ENCODE results near the gene SGMS1. TPM values are rescaled to one million over a fixed set of nuclear protein-coding genes. Genes with fewer than 3 reads are reported as not detected.

The SGMS1 gene
- total RNA-seq, 1 experiment from 2014 or later: 24.7 TPM

GRCh38 chr10:50607356-50607925 lies 16.3 kb downstream of the SGMS1 start:
- ChIA-PET POLR2A (interaction anchor here (0.7 to 6.8 kb wide), 4 partner anchors 15 to 104 kb away, joined by 3 to 167 read pairs (median 4); partner anchors contain the start of gene SGMS1), CTCF (interaction anchor here (0.7 to 3.2 kb wide), 2 partner anchors 13 to 52 kb away, joined by 3 to 15 read pairs; no protein-coding TSS in a partner anchor)
- no peak for TF ChIP-seq CTCF (IDR thresholded peaks at IDR 0.05; ENCODE audit: unreplicated experiment)
- no peaks in the 10 kb centered on the region for H3K27me3 Mint-ChIP-seq (ENCODE audit: insufficient read depth, unreplicated experiment)
- peaks cover 6% of the 10 kb centered on the region for H3K36me3 Mint-ChIP-seq (ENCODE audit: insufficient read depth, unreplicated experiment)
- H3K4me1 Mint-ChIP-seq (ENCODE audit: insufficient read depth, unreplicated experiment): peaks cover 33% of the 10 kb centered on the region
- no peak for DNase-seq (ENCODE audit: unreplicated experiment)
- no peak overlapping the region for H3K4me3 Mint-ChIP-seq (ENCODE audit: unreplicated experiment)
- no peak overlapping the region for H3K27ac Mint-ChIP-seq (ENCODE audit: low read depth, unreplicated experiment)
- no TSS peak for BruUV-seq (replicated peaks)
- no peaks in the 10 kb centered on the region for H3K9me3 Mint-ChIP-seq (ENCODE audit: unreplicated experiment)
- intact Hi-C loops (cut with micrococcal nuclease): no loop called here

- ChIA-PET POLR2A (interaction anchor here (0.8 to 6.8 kb wide), 9 partner anchors 12 to 280 kb away, joined by 3 to 167 read pairs (median 3); partner anchors contain the start of gene SGMS1), CTCF (interaction anchor here (1.0 to 3.2 kb wide), 4 partner anchors 15 to 190 kb away, joined by 3 to 15 read pairs (median 9); no protein-coding TSS in a partner anchor)
- intact Hi-C loops (cut with micrococcal nuclease): loop anchor here (1.0 kb wide), 2 partner anchors 16 to 45 kb away; no protein-coding TSS in a partner anchor
- BruUV-seq (replicated peaks): no TSS peak
- Mint-ChIP-seq H3K9me3 (ENCODE audit: unreplicated experiment) (no peaks in the 10 kb centered on the region), H3K36me3 (ENCODE audit: insufficient read depth, unreplicated experiment) (peaks cover 6% of the 10 kb centered on the region), H3K4me1 (ENCODE audit: insufficient read depth, unreplicated experiment) (peaks cover 42% of the 10 kb centered on the region), H3K27me3 (ENCODE audit: insufficient read depth, unreplicated experiment) (no peaks in the 10 kb centered on the region), H3K27ac (ENCODE audit: low read depth, unreplicated experiment) (peak overlapping the region; percentile 88), H3K4me3 (ENCODE audit: unreplicated experiment) (peak overlapping the region; percentile 23)
- TF ChIP-seq CTCF (IDR thresholded peaks at IDR 0.05; ENCODE audit: unreplicated experiment): no peak
- no peak for DNase-seq (ENCODE audit: unreplicated experiment)
These were observed 17.8 kb downstream of the SGMS1 start for GRCh38 chr10:50605951-50606270.

GRCh38 chr10:50605269-50605950 lies 18.3 kb downstream of the SGMS1 start:
- H3K36me3 Mint-ChIP-seq (ENCODE audit: insufficient read depth, unreplicated experiment): peaks cover 6% of the 10 kb centered on the region
- CTCF ChIA-PET: interaction anchor here (0.6 to 1.2 kb wide), 6 partner anchors 8 to 1934 kb away, joined by 3 to 13 read pairs (median 4); no protein-coding TSS in a partner anchor
- BruUV-seq (replicated peaks): no TSS peak
- H3K27ac Mint-ChIP-seq (ENCODE audit: low read depth, unreplicated experiment): peak overlapping the region; percentile 88
- peak overlapping the region; percentile 61 for H3K4me3 Mint-ChIP-seq (ENCODE audit: unreplicated experiment)
- H3K27me3 Mint-ChIP-seq (ENCODE audit: insufficient read depth, unreplicated experiment): no peaks in the 10 kb centered on the region
- POLR2A ChIA-PET: interaction anchor here (0.7 to 6.8 kb wide), 20 partner anchors 8 to 279 kb away, joined by 3 to 167 read pairs (median 4); partner anchors contain the start of gene SGMS1
- DNase-seq (ENCODE audit: unreplicated experiment): peak; percentile 95
- H3K9me3 Mint-ChIP-seq (ENCODE audit: unreplicated experiment): no peaks in the 10 kb centered on the region
- H3K4me1 Mint-ChIP-seq (ENCODE audit: insufficient read depth, unreplicated experiment): peaks cover 47% of the 10 kb centered on the region
- TF ChIP-seq CTCF (IDR thresholded peaks at IDR 0.05; ENCODE audit: unreplicated experiment): no peak
- intact Hi-C loops (cut with micrococcal nuclease): loop anchor here (1.0 kb wide), 2 partner anchors 17 to 44 kb away; no protein-coding TSS in a partner anchor

GRCh38 chr10:50604809-50605208 lies 18.9 kb downstream of the SGMS1 start:
- POLR2A ChIA-PET: interaction anchor here (0.7 to 6.8 kb wide), 19 partner anchors 9 to 278 kb away, joined by 3 to 167 read pairs (median 4); partner anchors contain the start of gene SGMS1
- Mint-ChIP-seq H3K9me3 (ENCODE audit: unreplicated experiment) (no peaks in the 10 kb centered on the region), H3K4me1 (ENCODE audit: insufficient read depth, unreplicated experiment) (peaks cover 53% of the 10 kb centered on the region), H3K36me3 (ENCODE audit: insufficient read depth, unreplicated experiment) (peaks cover 6% of the 10 kb centered on the region), H3K27me3 (ENCODE audit: insufficient read depth, unreplicated experiment) (no peaks in the 10 kb centered on the region), H3K27ac (ENCODE audit: low read depth, unreplicated experiment) (peak overlapping the region; percentile 88), H3K4me3 (ENCODE audit: unreplicated experiment) (peak overlapping the region; percentile 61)
- CTCF ChIA-PET: interaction anchor here (0.8 to 1.2 kb wide), 5 partner anchors 17 to 1935 kb away, joined by 3 to 13 read pairs (median 4); no protein-coding TSS in a partner anchor
- no TSS peak for BruUV-seq (replicated peaks)
- no peak for DNase-seq (ENCODE audit: unreplicated experiment)
- intact Hi-C loops (cut with micrococcal nuclease): loop anchor here (1.0 kb wide), 2 partner anchors 17 to 44 kb away; no protein-coding TSS in a partner anchor
- no peak for TF ChIP-seq CTCF (IDR thresholded peaks at IDR 0.05; ENCODE audit: unreplicated experiment)

Data from MCF 10A (cell line).